HL-60 (cell line): Measurements from ENCODE around the gene NFIL3.

ENCODE experiments used
- DNase-seq, 2 experiments: peaks; one replicate each; pipeline ENCODE4 v3.0.0-alpha.2; 2010 to 2020; ENCODE audit warnings: low read depth in 1 of 2, low spot score in 1 of 2
- H3K27ac ChIP-seq: fragments of 250-450 bp; sonication (Bioruptor Pico); replicated peaks from 2 replicates; pipeline ENCODE4 v1.5.1; 2020; ENCODE audit warnings: mild to moderate bottlenecking, moderate library complexity
- H3K27me3 ChIP-seq: fragments of 250-450 bp; sonication (Bioruptor Pico); 2 replicates; pipeline ENCODE4 v1.5.1; 2021; ENCODE audit warnings: mild to moderate bottlenecking, moderate library complexity; ENCODE audit not compliant: insufficient read depth, poor library complexity, severe bottlenecking
- H3K4me3 ChIP-seq: replicated peaks from 2 replicates; pipeline ENCODE4 v1.5.1; 2011; ENCODE audit warnings: mild to moderate bottlenecking, control low read depth, low read length; ENCODE audit not compliant: insufficient read depth
- CTCF ChIP-seq: IDR thresholded peaks from one replicate; pipeline ENCODE4 v1.5.1; 2011; ENCODE audit warnings: low read length, control low read depth, inconsistent platforms; ENCODE audit not compliant: insufficient read depth
- GABPA ChIP-seq: IDR thresholded peaks from 2 replicates; pipeline ENCODE4 v1.6.1; 2012; ENCODE audit warnings: low read depth
- POLR2AphosphoS5 ChIP-seq: IDR thresholded peaks from 2 replicates; pipeline ENCODE4 v1.6.1; 2012; ENCODE audit warnings: low read depth
- REST ChIP-seq: IDR thresholded peaks from 2 replicates; pipeline ENCODE4 v1.6.1; 2012; ENCODE audit warnings: low read depth; ENCODE audit not compliant: insufficient replicate concordance
- SPI1 ChIP-seq: IDR thresholded peaks from 2 replicates; pipeline ENCODE4 v1.6.1; 2012; ENCODE audit warnings: low read depth, mild to moderate bottlenecking, borderline replicate concordance

Gene NFIL3

DNA sequence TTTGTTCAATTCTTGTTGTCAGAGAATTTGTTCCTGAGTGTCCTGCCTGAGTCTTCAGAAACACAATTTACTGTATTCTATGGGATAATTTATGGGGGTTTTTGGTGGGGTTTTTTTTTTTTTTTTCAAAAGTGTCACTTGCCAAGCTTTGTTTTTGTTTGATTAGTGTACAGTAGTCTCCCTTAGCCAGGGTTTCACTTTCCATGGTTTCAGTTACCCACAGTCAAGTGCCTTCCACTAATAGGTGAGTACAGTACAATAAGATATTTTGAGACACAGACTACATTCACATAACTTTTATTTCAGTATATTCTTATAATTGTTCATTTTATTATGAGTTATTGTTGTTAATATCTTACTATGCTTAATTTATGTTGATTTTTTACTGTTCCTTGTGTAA is 36.9 kb downstream of the NFIL3 start:
- DNase-seq, result no peak
- Histone ChIP-seq H3K4me3 (no peak overlapping the region), H3K27ac (no peak overlapping the region), H3K27me3 (no peaks in the 10 kb centered on the region)
- TF ChIP-seq GABPA, result no peak
- TF ChIP-seq SPI1, result no peak
- no peak for TF ChIP-seq POLR2AphosphoS5
- TF ChIP-seq CTCF, result no peak
- no peak for TF ChIP-seq REST

DNA sequence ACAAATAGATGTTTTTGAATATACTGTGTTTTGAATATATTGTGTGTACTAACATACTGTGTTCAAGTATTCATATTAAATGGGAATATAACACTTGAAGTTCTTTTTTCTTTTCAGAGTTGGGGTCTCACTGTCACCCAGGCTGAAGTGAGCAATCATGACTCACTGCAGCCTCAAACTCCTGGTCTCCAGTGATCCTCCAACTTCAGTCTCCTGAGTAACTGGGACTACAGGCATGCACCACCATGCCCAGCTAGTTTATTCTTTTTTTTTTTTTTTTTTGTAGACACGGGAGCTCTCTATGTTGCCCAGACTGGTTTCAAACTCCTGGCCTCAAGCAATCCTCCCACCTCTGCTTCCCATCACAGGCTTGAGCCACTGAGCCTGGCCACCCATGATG is 38.7 kb downstream of the NFIL3 start:
- DNase-seq, result no peak
- no peak for TF ChIP-seq POLR2AphosphoS5

GRCh38 chr9:91383577-91383976 is 40.1 kb downstream of the NFIL3 start:
- no peak overlapping the region for H3K27ac ChIP-seq
- no peaks in the 10 kb centered on the region for H3K27me3 ChIP-seq
- DNase-seq, result no peak
- no peak for TF ChIP-seq CTCF
- no peak for TF ChIP-seq POLR2AphosphoS5
- TF ChIP-seq REST, result no peak
- no peak for TF ChIP-seq SPI1
- no peak for TF ChIP-seq GABPA
- no peak overlapping the region for H3K4me3 ChIP-seq

More for the DNA sequence above, 38.7 kb downstream of the NFIL3 start:
- no peak overlapping the region for H3K4me3 ChIP-seq
- H3K27me3 ChIP-seq, result no peaks in the 10 kb centered on the region
- no peak overlapping the region for H3K27ac ChIP-seq

GRCh38 chr9:91382298-91382697 is 41.3 kb downstream of the NFIL3 start:
- DNase-seq, result no peak
- Histone ChIP-seq H3K27ac (no peak overlapping the region), H3K4me3 (no peak overlapping the region), H3K27me3 (no peaks in the 10 kb centered on the region)
- TF ChIP-seq SPI1, result no peak

- no peak for DNase-seq
- H3K27ac ChIP-seq, result no peak overlapping the region
Observed at GRCh38 chr9:91379426-91379825, 44.2 kb downstream of the NFIL3 start.

More at GRCh38 chr9:91379426-91379825, 44.2 kb downstream of the NFIL3 start:
- TF ChIP-seq GABPA, result no peak
- no peak for TF ChIP-seq CTCF
- TF ChIP-seq POLR2AphosphoS5, result no peak
- Histone ChIP-seq H3K4me3 (no peak overlapping the region), H3K27me3 (no peaks in the 10 kb centered on the region)
